ENCODE data around the gene SLC37A1.
"Not testable (repeated sequence)": the region's sequence is repeated elsewhere in the genome, so short reads cannot be mapped to it uniquely, and the experiment has no call there.

Gene SLC37A1

GRCh38 chr21:42597487-42598158 is 84.0 kb downstream of the SLC37A1 start:
- no peak for DNase-seq

- no peak for DNase-seq
Measured at GRCh38 chr21:42598159-42598735, 84.6 kb downstream of the SLC37A1 start.

GRCh38 chr21:42599486-42599885 is 85.8 kb downstream of the SLC37A1 start:
- no peak for DNase-seq

- no peak for DNase-seq
Measured at GRCh38 chr21:42599962-42600361, 86.3 kb downstream of the SLC37A1 start.

GRCh38 chr21:42601656-42602055 is 88.0 kb downstream of the SLC37A1 start:
- DNase-seq, result no peak

- DNase-seq, result no peak
Measured at GRCh38 chr21:42607102-42607501, 93.5 kb downstream of the SLC37A1 start.

GRCh38 chr21:42607525-42608102 is 94.0 kb downstream of the SLC37A1 start:
- DNase-seq, result no peak

GRCh38 chr21:42608446-42608845 is 94.8 kb downstream of the SLC37A1 start:
- no peak for DNase-seq

GRCh38 chr21:42609811-42610210 is 96.2 kb downstream of the SLC37A1 start:
- no peak for DNase-seq

- no peak for DNase-seq
Measured at GRCh38 chr21:42611852-42612251, 98.2 kb downstream of the SLC37A1 start.

- DNase-seq, result no peak
Measured at GRCh38 chr21:42612390-42612789, 98.7 kb downstream of the SLC37A1 start.

GRCh38 chr21:42613756-42614155 is 100.1 kb downstream of the SLC37A1 start:
- no peak for DNase-seq

GRCh38 chr21:42614396-42614795 is 100.7 kb downstream of the SLC37A1 start:
- DNase-seq, result no peak

- DNase-seq, result no peak
Measured at GRCh38 chr21:42614811-42615351, 101.2 kb downstream of the SLC37A1 start.

GRCh38 chr21:42615377-42615776 is 101.7 kb downstream of the SLC37A1 start:
- DNase-seq, result not testable (repeated sequence)

- DNase-seq, result no peak
Measured at GRCh38 chr21:42615924-42616323, 102.3 kb downstream of the SLC37A1 start.

GRCh38 chr21:42616446-42616845 is 102.8 kb downstream of the SLC37A1 start:
- DNase-seq, result no peak

- DNase-seq, result no peak
Measured at GRCh38 chr21:42616941-42617340, 103.3 kb downstream of the SLC37A1 start.

- no peak for DNase-seq
Measured at GRCh38 chr21:42617486-42617885, 103.8 kb downstream of the SLC37A1 start.

GRCh38 chr21:42618707-42619102 is 105.1 kb downstream of the SLC37A1 start:
- DNase-seq, result no peak

GRCh38 chr21:42619166-42619565 is 105.5 kb downstream of the SLC37A1 start:
- no peak for DNase-seq

GRCh38 chr21:42619841-42620240 is 106.2 kb downstream of the SLC37A1 start:
- no peak for DNase-seq

- no peak for DNase-seq
Measured at GRCh38 chr21:42621166-42621818, 107.6 kb downstream of the SLC37A1 start.

- no peak for DNase-seq
Measured at GRCh38 chr21:42621819-42622177, 108.1 kb downstream of the SLC37A1 start.
